GM18873 (cell line): Measurements from ENCODE around the gene IL12A.
A peak's percentile ranks its signal among the peaks of the same experiment; 100 is the strongest.

Experiments used
- ATAC-seq: cut with Tn5 transposase; IDR thresholded peaks from one replicate; pipeline ENCODE4 v1.9.1; 2021; ENCODE audit warnings: mild to moderate bottlenecking, moderate library complexity, moderate number of reproducible peaks; ENCODE audit not compliant: unreplicated experiment, low FRiP score

IL12A gene

DNA sequence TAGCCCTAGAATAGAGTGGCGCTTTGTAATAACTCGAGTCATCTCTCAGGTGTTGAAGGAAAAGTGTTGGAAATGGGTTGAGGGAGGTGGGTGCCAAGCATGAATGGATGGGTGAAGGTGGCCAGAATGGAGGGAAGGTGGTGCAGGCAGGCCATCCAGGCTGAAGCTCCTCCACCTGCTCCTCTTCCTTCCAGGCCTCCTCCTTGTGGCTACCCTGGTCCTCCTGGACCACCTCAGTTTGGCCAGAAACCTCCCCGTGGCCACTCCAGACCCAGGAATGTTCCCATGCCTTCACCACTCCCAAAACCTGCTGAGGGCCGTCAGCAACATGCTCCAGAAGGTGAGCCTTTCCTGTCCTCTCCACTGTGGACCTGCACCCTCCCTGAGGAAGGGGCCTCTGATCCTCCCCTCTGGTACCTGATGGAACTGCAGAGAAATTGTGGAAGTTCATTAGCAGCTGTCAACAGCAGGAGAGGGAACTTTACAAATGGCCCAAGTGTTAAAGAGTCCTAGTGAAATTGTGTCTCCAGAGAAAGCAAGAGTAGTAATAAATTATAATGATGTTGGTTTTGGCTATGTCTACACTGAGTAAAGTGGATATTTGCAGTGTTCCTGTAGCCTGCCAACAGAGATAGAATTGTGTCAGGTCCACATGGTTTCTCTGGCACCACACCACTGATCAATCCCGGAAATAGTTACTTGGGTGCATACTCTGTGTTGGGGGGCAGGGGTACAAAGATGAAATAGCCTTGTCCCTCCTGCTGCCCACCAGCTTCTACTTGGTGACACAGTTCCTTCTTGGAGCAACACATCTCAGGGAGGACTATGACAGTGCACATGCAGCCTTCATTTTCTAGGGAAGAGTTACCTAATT lies 1.6 kb downstream of the IL12A start:
- no peak for ATAC-seq

DNA sequence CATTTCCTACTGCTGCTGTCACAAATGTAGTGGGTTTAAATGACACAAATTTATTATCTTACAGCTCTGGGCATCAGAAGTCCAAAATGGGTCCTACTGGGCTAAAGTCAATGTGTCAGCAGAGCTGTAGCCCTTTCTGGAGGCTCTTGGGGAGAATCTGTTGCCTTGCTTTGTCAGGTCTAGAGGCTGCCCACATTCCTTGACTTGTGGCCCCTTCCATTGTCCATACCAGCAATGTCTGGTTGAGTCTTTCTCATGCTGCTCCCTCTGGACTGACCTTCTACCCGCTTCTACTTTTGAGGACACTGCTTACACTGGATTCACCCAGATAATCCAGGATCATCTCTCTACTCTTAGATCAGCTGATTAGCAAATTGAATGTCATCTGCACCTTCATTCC lies 3.0 kb downstream of the IL12A start:
- no peak for ATAC-seq

DNA sequence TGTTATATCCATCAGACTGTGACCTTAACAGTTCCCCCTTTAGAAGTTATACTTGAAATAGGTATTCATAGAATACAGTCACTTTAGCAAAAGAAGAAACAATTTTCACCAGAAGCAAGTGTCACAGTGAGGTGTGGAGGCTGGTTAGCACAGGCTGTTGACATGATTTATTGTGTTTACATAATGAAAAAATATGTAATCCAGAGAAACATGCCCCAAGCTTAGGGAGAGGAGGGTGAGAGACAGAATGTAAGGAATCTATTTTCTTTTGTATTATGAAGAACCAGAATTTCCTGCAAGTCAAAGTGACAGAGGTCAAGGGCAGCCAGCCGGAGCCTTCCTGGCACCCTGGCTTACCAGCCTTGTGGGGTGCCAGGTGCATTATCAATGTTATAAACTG lies 4.0 kb downstream of the IL12A start:
- no peak for ATAC-seq

DNA sequence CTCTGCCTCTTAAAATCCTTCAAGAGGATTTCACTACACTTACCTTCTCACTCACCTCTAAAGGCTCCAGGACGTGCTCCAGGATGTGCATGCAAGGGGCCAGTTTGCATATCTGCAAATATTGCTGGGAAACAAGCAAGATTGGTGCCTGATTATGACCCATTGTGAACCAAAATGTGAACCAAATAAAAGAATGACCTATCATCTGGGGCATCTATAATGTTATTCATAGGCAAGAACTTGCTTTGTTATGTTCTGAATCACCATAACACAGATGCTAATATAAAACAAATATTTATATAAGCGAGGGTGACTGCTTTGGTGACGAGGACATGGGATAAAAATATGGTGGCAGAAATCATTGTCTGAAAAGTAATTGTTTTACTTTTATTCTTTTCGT lies 5.5 kb downstream of the IL12A start:
- no peak for ATAC-seq

DNA sequence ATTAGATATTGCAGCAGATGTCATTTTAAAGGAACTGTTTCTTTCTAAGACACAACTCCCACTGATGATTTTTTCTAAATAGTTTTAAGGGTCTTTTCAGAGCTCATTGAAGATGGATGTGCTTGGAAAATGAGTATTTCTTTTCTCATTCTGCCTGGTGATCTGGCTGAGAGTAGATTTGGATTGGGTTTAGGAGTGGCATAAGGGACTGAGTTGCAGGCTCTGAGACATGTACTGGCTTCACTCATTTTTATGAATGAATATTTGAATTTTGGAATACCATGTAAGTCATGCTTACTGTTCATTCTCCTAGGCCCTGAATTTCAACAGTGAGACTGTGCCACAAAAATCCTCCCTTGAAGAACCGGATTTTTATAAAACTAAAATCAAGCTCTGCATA lies 6.5 kb downstream of the IL12A start:
- no peak for ATAC-seq

DNA sequence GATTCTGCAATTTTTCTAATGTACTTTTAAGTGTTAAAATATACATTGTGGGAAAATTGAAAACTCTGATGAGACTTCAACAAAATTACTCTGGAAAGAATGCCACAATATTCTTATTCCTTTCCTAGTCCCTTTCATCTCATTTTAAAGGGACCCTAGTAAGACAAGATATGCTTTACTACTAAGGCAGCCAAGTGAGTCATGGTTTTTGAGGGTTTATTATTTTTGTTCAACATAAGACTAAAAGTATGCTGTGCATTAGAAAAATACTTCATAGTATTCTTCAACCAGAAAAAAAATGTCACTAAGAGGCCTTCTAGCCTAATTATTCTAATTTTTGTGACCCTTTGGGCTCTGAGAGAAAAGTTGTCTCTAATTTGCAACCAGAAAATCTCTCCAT lies 7.4 kb downstream of the IL12A start:
- ATAC-seq = no peak

DNA sequence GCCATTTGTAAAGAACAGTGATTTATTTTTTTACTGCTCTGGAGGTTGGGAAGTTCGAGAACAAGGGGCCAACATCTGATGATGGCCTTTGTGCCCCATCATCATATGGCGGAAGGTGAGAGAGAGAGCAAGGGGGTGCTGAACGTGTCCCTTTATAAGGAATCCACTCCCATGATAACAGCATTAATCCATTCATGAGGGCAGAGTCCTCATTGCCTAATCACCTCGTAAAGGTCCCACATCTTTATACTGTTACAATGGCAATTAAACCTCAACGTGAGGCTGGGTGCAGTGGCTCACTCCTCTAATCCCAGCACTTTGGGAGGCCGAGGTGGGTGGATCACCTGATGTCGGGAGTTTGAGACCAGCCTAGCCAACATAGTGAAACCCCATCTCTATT lies 8.3 kb downstream of the IL12A start:
- no peak for ATAC-seq

DNA sequence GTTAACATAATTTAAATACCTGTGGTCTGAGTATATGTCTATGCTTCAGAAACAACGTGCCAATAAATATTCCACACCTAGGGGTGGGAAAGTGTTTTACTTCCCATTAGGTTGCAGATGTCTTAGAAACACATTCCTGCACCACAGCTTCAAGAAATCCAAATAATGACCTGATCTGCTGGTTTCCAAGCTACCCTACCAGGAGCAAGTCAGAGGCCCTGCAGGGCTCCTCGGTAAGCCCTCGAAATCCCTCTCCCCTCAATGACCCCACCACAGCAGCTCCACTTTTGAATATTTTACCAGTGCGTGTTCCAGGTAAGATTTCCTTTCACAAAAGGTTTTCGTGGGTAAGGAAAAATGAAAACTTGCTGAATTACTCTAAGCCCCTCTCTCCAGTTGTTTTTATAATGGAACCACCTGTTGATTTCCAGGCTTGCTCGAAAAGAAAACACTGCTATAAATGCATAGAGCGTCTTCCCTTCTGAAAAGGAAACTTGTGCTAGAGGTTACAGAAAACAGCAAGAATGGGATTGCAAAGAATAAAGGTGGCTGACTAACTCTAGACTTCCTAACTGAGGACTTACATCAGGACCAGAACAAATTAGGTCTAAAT lies 12.6 kb downstream of the IL12A start:
- ATAC-seq = no peak

DNA sequence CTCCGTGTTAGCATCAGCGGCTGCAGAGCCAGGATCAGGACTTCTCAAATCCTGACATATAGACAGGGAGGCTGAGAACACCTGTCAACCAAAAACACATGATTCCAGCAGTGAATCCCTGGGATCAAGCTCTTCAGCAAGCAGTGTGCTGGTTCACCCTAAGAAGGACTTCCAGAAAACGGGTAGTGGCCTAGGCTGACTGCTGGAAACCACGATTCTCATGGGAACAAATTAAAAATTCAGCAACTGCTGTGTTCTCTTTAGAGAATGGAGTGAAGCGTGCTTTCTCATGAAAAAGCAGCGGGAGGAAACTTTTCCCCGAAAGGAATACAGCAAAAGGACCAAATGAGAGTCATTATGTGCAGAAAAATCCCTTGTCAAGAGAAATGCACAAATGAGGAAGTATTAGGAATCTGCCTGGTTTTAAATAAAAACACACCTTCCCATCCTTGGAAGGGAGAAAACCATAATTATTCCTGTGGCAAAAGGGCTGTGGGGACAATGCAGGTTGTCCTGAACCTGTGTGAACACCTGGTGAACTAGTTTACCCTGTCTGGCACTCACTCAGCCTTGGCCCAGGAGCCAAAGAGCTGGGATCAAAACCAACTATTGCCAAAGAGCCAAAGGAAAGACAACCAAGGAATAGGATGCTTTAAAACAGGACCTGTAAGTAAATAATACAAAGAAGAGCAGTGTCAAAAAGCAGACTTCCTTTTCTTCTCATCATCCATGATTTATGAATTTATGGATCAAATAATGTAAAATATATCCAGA lies 13.4 kb downstream of the IL12A start:
- ATAC-seq = no peak

DNA sequence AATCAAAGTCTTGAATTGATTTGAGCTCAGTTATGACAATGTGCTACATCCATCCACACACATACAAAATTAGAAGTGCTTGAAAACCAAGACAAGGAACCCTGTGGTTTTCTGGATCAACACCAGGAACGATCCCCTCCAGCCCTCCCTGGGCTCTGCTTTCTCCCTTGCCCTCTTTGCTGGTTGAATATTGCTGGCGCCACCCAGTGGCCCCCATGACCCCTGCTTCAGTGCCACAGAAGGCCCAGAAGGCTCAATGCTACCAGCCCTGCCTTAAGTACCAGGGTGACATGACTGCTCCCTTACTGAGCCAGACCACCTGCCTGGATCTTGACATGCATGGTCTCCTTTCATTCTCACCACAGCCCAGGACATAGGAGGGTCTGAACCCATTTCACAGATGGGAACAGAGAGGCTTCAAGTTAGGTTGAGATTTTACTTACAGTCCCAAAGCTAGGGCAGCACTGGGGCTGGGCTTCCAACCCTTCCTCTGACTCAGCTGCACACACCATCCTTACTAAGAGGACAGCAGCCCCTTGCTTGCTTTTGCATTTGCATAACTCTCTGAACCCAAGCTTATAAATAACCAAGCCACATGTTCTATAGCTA lies 15.0 kb downstream of the IL12A start:
- ATAC-seq = peak; percentile 83

DNA sequence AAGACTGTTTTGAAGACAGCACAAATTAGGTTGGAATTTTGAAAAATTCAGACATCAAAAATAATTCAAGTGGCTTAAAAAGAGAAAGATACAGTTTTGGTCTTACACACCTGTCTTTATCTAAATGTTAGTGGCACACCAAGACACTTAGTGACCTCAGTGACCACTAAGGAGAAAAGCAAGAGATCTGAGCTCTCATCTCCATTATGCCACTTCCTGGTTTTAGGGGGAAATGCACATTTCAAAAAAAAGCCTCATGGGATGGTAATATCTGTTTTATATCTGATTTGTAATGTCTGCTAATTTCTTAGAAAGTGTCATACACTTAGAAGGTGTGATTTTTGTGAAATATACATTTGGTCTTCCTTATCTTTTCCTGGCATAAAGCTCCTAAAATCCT lies 16.4 kb downstream of the IL12A start:
- ATAC-seq = no peak

DNA sequence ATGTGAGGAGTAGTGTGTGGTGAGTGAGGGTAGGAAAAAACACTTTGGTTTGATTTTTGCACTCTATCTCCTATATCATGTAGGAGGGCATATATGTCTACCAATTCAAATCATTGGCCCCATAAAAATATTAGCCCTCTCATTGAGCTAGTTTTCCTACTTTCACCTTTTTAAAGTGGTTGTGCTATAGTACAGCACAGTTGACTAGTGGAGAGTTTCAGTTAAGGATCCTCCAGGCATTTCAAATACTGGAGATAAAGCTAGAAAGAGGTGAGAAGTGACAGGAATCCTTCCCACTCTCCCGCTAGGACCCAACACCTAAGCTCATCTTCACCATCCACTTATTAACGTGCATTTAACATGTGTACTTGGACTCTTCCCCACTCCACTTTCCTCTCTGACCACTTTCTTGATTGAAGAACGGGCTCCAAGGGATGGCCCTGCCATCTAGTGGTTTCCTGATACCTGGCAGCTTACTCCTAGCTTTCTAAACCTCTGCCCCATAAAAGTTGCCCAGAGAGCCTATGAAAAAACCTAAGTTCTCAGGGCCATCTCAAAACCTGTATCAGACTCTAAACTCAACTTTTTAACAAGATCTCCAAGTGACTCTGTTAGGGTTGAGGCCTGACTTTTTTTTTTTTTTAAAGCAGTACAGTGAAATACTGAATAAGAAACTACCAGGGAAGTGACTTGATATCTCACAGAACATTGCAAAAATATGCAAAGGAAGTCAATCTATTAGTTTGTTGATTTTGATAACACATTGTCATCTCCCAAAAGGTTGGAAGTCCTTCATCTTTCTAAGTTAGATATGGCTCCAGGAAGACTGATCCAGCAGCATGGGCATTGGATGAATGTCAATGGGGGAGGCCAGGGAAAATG lies 17.9 kb downstream of the IL12A start:
- ATAC-seq = peak; percentile 32

DNA sequence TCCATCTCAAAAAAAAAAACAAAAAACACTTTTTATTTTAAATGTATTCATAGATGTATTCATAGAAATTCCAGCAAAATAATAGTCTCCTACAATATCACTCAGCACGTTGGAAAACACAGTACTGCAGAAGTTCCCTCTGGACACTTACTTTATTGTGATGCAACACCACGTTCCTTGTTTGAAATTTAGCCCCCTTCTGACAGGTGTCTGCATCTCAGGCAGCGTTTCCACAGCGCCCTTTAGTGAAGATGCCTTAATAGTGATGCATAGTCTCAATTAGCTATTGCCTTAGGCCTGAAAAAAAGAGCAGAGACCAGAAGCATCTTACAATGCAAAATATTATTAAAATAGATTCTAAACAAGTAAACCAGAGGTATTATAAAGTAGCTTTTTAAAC lies 20.3 kb downstream of the IL12A start:
- ATAC-seq = no peak

DNA sequence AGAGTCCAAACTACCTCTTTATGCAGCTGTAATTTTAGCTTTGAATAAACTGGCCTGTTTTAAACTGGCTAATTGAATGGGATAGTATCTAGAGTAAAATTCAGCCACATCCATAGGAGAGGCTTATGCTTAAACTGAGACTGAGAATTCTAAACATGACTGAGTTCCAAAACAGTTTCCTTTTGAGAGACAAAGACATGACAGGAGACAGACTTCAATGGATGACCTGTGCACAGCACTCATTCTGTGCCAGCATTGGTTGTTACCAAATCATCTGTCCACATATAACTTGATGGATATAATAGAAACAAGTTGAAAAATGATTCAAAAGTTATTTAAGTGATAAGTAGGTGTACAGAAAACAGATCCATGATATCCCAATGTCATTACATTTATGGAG lies 20.9 kb downstream of the IL12A start:
- no peak for ATAC-seq

DNA sequence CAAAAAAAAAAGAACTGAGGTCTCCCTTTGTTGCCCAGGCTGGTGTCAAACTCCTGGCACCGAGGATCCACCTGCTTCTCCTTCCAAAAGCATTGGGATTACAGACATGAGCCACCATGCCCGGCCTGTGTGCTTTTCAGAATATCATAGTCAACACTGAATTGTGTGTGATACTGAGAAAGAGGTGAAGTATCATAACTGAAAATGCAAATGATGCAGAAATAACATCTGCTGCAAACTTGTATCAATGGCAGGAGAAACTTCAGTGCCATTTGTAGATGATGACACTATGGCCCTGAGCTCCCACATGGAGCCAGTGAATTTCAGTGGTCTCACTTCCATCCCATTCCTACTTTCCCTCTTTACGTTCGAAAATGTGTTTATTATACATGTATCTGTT lies 21.9 kb downstream of the IL12A start:
- peak; percentile 77 for ATAC-seq

DNA sequence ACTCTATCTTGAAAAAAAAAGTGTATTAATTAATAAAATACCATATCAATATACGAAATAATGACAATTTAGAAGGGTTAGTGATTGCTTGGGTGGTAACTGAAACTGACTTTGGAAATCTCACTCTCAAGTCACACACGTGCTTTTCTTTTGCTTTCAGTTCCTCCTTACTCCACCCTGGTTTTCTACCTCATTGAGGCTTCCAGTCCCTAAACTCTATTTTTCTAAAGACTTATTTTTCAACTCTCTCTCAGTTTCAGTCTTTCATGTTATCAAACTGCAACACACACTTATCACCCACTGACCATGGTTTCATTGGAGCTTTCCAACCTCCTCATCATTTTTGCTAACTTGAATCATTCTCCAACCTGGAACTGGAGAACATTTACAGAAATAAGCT lies 23.5 kb downstream of the IL12A start:
- peak; percentile 92 for ATAC-seq

DNA sequence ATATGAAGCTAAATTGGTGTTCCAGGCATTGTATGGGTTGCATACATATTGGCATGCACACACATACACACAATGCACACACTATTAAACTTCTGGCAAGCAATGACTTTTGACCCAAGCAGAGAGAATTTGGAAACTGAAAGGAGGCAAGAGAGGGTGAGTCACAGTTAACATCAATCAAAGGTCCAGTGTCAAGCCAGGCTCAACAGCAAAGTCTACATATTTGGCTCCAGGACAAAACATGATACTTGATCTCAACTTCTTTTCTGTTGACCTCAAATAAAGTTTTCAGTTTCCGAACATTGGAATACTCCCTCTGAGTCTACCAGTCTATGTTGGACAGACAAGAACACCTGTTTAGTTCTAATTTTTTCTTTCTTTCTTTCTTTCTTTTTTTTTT lies 28.3 kb downstream of the IL12A start:
- no peak for ATAC-seq

DNA sequence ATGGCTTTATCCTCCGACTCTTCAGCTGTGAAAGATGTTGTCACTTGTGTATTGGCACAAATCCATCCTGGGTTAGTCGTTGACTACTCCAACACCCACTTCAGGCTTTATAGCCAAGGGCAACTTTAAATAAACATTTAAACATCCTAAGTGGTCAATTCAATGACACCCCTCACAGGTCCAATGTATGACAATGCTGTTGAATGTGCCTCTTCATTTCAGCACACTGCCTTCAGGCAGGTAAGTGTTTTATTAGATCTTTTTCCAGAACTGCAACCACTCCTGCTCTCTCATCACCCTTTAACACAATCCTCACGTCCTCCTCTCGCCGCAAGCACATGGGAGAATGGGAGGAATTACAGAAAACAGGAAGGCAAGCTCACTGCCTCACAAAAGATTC lies 30.3 kb downstream of the IL12A start:
- no peak for ATAC-seq

DNA sequence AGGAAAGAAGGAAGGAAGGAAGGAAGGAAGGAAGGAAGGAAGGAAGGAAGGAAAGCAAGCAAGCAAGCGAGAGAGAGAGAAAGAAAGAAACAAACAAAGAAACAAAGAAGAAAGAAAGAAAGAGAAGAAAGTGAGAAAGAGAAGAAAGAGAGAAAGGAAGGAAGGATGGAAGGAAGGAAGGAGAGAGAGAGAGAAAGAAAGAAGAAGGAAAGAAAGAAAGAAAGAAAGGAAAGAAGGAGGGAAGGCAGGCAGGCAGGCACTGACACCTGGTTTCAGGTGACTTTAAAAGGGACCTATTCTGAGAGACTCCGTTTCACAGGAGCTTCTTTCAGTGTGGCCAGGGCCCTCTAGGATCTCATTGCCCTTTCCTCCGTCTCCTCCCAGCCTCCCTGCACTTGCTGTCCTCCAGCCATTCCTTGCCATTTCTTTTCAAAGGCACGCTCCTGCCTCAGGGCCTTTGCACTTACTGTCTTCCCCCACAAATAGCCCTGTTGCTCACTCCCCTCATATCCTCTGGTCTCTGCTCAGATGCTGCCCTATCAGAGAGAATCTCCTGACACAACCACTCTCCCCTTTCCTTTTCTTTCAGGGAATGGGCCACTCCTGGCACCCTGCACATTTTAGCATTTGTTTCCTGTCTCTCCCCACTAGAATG lies 31.5 kb downstream of the IL12A start:
- no peak for ATAC-seq

DNA sequence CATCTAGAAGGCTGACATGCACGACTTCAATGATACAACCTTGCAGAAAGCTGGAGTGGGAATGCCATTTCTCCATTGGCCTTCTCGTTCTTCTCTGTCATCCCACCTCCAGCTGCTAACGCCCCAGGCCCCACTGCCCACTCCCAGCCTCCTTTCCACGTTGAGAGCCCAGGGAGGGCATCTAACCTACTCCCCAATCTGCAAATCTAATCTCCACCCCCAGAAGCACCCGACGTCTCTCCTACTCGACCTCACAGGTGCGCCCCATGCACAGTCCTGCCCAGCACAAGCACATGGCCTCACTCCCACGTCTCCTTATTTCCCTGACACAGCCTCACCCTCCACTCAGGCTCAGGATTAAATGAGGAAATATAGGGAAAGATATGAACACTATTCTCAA lies 33.4 kb downstream of the IL12A start:
- ATAC-seq = no peak
